Measurements from ENCODE around the gene ZDHHC16.

- TF ChIP-seq CTCF (IDR thresholded peaks at IDR 0.05), result no peak
- TF ChIP-seq POLR2A (IDR thresholded peaks at IDR 0.05), result no peak
- no peak for TF ChIP-seq EP300 (IDR thresholded peaks at IDR 0.05)
Measured at GRCh38 chr10:97464226-97464625, 18.3 kb downstream of the ZDHHC16 start.

Data from ovary (tissue), 3 donors.